Left ventricle myocardium inferior (tissue), 1 donor: ENCODE data around the gene FUT3. TPM values are rescaled to one million over a fixed set of nuclear protein-coding genes. Genes with fewer than 3 reads are reported as not detected.

Experiments used
- DNase-seq: peaks from one replicate; pipeline ENCODE4 v3.0.0-alpha.2; 2020
- H3K27ac ChIP-seq: fragments of 200-600 bp; replicated peaks from 2 replicates; pipeline ENCODE4 v1.8.0; 2021
- H3K27me3 ChIP-seq: fragments of 200-600 bp; 2 replicates; pipeline ENCODE4 v1.8.0; 2021; ENCODE audit warnings: low read depth
- H3K36me3 ChIP-seq: fragments of 200-600 bp; 2 replicates; pipeline ENCODE4 v1.8.0; 2021
- H3K4me1 ChIP-seq: fragments of 200-600 bp; 2 replicates; pipeline ENCODE4 v1.8.0; 2021
- H3K4me3 ChIP-seq: fragments of 200-600 bp; 2 replicates; pipeline ENCODE4 v1.8.0; 2021; ENCODE audit warnings: mild to moderate bottlenecking, moderate library complexity
- H3K9me3 ChIP-seq: fragments of 200-600 bp; replicated peaks from 2 replicates; pipeline ENCODE4 v1.8.0; 2021
- intact Hi-C: fragments of 100-400 bp; cut with micrococcal nuclease; formaldehyde crosslinking; loops from one replicate; pipeline ENCODE4 v1.11.0; 2022
- total RNA-seq: library from RNA; stranded (reverse); fragmentation: NEBNext Ultra II Directional; extraction: Animal tissue kit (Norgen Biotek cat#: 25700); gene quantifications from one replicate; pipeline ENCODE4 v1.2.1, GENCODE V29; 2021
- TF ChIP-seq, protein P1 (sequence below): fragments of 200-600 bp; IDR thresholded peaks from 2 replicates; pipeline ENCODE4 v1.8.0; 2021; ENCODE audit warnings: antibody characterized with exemption, mild to moderate bottlenecking, borderline replicate concordance
- donor health status: DM: no; HTN: yes; CAD: no; lungs with severe emphysema.

FUT3 gene
- total RNA-seq, 1 donor from 2014 or later, result not detected

- no peak for DNase-seq
Observed at GRCh38 chr19:5893296-5893903, 42.2 kb upstream of the FUT3 start.

GRCh38 chr19:5892772-5893275, 41.6 kb upstream of the FUT3 start:
- H3K27ac ChIP-seq, result no peak overlapping the region
- TF ChIP-seq, protein P1, sequence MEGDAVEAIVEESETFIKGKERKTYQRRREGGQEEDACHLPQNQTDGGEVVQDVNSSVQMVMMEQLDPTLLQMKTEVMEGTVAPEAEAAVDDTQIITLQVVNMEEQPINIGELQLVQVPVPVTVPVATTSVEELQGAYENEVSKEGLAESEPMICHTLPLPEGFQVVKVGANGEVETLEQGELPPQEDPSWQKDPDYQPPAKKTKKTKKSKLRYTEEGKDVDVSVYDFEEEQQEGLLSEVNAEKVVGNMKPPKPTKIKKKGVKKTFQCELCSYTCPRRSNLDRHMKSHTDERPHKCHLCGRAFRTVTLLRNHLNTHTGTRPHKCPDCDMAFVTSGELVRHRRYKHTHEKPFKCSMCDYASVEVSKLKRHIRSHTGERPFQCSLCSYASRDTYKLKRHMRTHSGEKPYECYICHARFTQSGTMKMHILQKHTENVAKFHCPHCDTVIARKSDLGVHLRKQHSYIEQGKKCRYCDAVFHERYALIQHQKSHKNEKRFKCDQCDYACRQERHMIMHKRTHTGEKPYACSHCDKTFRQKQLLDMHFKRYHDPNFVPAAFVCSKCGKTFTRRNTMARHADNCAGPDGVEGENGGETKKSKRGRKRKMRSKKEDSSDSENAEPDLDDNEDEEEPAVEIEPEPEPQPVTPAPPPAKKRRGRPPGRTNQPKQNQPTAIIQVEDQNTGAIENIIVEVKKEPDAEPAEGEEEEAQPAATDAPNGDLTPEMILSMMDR, result no peak
- H3K4me1 ChIP-seq, result peaks cover 44% of the 10 kb centered on the region

More at GRCh38 chr19:5893296-5893903, 42.2 kb upstream of the FUT3 start:
- peaks cover 28% of the 10 kb centered on the region for H3K36me3 ChIP-seq
- intact Hi-C loops, result no loop called here
- TF ChIP-seq, protein P1, result no peak
- H3K4me1 ChIP-seq, result peaks cover 44% of the 10 kb centered on the region
- peaks cover 22% of the 10 kb centered on the region for H3K27me3 ChIP-seq
- H3K9me3 ChIP-seq, result no peaks in the 10 kb centered on the region
- peak overlapping the region; percentile 77 for H3K27ac ChIP-seq
- no peak overlapping the region for H3K4me3 ChIP-seq

GRCh38 chr19:5891938-5892771, 40.9 kb upstream of the FUT3 start:
- intact Hi-C loops, result no loop called here
- TF ChIP-seq, protein P1, result peak; percentile 72
- H3K27ac ChIP-seq, result no peak overlapping the region
- peaks cover 26% of the 10 kb centered on the region for H3K36me3 ChIP-seq
- H3K4me1 ChIP-seq, result peaks cover 44% of the 10 kb centered on the region
- H3K27me3 ChIP-seq, result peaks cover 28% of the 10 kb centered on the region
- H3K9me3 ChIP-seq, result no peaks in the 10 kb centered on the region
- DNase-seq, result no peak
- H3K4me3 ChIP-seq, result no peak overlapping the region

More at GRCh38 chr19:5892772-5893275, 41.6 kb upstream of the FUT3 start:
- Histone ChIP-seq H3K36me3 (peaks cover 28% of the 10 kb centered on the region), H3K9me3 (no peaks in the 10 kb centered on the region), H3K4me3 (no peak overlapping the region), H3K27me3 (peaks cover 22% of the 10 kb centered on the region)
- DNase-seq, result no peak
- intact Hi-C loops, result no loop called here

- intact Hi-C loops, result no loop called here
- H3K27ac ChIP-seq, result no peak overlapping the region
Observed at GRCh38 chr19:5891572-5891937, 40.3 kb upstream of the FUT3 start.

GRCh38 chr19:5890099-5890498, 38.9 kb upstream of the FUT3 start:
- Histone ChIP-seq H3K4me1 (peaks cover 35% of the 10 kb centered on the region), H3K27me3 (peaks cover 32% of the 10 kb centered on the region), H3K36me3 (peaks cover 5% of the 10 kb centered on the region), H3K27ac (no peak overlapping the region), H3K9me3 (no peaks in the 10 kb centered on the region), H3K4me3 (no peak overlapping the region)
- DNase-seq, result no peak
- intact Hi-C loops, result no loop called here
- TF ChIP-seq, protein P1, result no peak

More at GRCh38 chr19:5891572-5891937, 40.3 kb upstream of the FUT3 start:
- no peak for DNase-seq
- Histone ChIP-seq H3K4me3 (no peak overlapping the region), H3K36me3 (peaks cover 20% of the 10 kb centered on the region), H3K27me3 (peaks cover 32% of the 10 kb centered on the region), H3K9me3 (no peaks in the 10 kb centered on the region), H3K4me1 (peaks cover 44% of the 10 kb centered on the region)
- TF ChIP-seq, protein P1, result no peak
